ENCODE measurements around the gene MTMR10. TPM values are rescaled to one million over a fixed set of nuclear protein-coding genes. Genes with fewer than 3 reads are reported as not detected.

Gene MTMR10
- total RNA-seq, 1 donor from 2014 or later: 74.9 TPM

DNA sequence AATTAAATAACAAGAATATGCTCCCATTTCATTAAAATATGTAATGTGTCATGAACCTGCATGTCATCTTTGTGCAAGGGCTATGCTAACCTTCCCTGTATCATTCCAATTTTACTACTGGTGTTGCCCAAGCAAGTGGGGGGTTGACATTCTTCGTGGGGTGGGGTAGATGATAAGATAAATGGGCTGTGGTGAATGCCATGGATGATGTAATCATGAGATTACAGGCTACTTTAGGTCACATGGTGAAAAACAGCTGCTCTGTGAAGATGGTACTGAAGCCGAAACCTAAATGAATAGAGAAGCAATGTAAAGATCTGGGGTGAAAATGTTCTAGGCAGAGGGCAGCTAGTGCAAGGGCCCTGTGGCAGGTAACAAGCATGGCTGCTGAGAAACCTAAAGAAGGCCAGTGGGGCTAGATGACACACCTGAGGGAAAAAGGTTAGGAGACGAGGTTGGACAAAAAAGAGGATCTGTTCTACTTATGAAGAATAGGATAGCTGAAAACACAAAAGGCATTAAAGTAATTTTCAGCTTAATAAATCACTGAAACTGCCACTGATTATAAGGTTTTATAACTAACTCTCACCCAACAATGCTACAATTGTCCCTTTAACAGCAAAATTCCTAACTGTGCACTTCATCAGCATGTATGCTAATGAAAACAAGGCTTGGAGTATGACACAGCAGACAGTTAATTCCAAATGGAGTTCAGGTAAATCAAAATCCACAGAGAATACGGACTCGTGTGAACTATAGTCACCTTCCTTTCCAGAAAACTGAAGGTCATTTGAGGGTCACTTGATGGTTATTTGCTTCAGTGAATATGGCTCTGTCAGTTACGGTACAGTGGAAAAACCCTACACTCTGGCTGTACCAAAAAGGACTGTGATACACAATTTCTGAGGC is 35.0 kb downstream of the MTMR10 start:
- no peak for DNase-seq (ENCODE audit: low spot score)

- DNase-seq (ENCODE audit: low spot score): no peak
Measured at GRCh38 chr15:30954674-30955073, 36.8 kb downstream of the MTMR10 start.

GRCh38 chr15:30953731-30954378 is 37.6 kb downstream of the MTMR10 start:
- DNase-seq (ENCODE audit: low spot score): no peak

GRCh38 chr15:30953183-30953582 is 38.2 kb downstream of the MTMR10 start:
- DNase-seq (ENCODE audit: low spot score): no peak

DNA sequence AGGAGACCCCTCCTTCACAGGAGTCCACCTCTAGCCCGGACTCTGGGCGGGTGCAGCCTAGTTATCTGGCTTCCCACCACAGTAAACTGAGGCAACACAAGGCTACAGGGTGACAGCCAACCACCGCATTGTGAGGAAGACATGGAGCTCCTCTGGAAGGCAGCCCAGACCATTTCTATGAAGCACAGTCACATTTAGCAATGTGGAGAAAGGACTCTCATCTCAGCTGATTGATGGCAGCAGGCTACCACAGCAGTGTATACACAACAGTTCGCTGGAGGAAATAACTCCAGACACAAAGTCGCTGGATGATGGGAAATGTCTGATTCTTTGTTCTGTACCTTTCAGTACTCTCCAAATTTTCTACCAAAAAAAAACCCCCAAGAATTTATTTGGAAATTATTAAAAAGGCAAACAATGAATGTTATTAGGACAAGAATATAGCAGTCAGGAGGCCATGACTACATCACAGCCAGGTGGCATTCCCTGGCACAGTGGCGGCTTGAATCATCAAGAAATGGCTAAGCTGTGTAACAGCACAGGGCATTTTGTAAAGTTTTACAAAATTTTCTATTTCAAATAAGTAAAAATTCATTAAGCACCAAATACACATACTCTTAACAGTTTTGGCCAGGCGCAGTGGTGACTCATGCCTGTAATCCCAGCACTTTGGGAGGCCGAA is 47.6 kb downstream of the MTMR10 start:
- DNase-seq (ENCODE audit: low spot score): no peak

DNA sequence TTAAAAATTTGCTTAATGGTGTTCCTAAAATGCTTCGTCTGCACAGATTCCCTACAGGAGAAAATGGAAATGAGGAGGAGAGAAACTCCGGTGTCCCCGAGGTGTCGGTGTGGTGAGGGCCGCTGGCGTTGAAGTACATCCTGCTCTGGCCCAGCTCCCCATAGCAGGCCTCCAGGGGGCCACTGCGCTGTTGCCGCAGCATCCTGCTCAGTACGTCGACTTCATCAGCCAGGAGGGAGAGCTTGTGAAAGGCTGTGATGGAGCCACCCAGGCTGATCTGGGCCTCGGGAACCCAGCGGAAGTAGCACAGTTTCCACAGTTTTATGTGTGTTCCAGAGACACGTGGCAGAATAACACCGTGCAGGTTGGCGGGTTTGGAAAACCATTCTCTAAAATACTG is 49.9 kb downstream of the MTMR10 start:
- DNase-seq (ENCODE audit: low spot score): no peak

GRCh38 chr15:30940359-30940758 is 51.1 kb downstream of the MTMR10 start:
- no peak for DNase-seq (ENCODE audit: low spot score)

- no peak for DNase-seq (ENCODE audit: low spot score)
Measured at GRCh38 chr15:30939161-30939560, 52.3 kb downstream of the MTMR10 start.

DNA sequence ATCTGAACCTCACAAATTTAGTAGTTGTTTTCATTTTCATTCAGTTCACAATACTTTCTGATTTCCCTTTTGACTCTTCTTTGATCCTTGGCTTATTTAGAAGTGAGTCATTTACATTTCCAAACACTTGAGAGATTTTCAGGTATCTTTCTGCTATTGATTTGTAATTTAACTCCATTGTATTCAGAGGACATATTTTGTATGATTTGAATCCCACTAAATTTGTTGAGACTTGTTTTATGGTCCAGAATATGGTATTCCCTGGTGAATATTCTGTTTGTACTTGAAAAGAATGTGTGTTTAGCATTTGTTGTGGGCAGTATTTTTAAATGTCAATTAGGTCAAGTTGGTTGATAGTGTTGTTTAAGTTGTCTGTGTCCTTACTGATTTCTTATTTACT is 58.1 kb downstream of the MTMR10 start:
- DNase-seq (ENCODE audit: low spot score): no peak

DNA sequence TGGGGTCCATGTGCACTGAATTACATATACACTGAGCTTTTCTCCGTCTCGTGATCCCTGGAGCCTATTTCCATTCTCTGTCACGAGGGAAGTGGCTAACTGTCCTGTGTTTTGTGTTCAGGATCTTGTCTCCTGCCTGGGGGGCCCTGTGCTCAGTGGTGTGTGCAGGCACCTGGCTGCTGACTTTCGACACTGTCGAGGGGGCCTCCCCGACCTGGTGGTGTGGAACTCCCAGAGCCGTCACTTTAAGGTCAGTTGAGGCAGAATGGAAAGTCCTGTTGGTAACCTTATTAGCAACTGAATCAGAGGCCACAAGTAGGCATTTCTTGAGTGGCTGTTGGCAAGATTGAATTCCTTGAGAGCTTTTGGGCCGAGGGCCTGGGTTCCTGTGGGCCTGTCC is 61.0 kb downstream of the MTMR10 start:
- DNase-seq (ENCODE audit: low spot score): no peak

DNA sequence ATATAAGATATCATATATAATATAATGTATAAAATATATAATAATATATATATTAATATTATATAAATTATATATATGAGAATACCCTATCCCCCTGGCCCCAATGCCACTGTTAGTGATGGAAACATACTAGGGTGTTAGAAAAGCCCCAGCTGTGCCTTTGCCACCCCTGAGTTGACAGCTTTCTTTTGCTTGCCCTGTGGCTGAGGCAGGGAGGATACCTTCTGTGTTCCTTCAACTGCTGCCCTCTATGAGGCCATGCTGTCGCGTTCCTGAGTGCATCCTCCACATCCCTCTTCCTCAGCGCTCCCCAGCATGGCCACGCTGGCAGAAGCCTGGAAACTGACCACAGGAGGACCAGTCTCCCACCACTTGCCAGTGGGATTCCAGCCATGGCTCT is 61.4 kb downstream of the MTMR10 start:
- no peak for DNase-seq (ENCODE audit: low spot score)

GRCh38 chr15:30929064-30929669 is 62.3 kb downstream of the MTMR10 start:
- no peak for DNase-seq (ENCODE audit: low spot score)

- no peak for DNase-seq (ENCODE audit: low spot score)
Measured at GRCh38 chr15:30928076-30928475, 63.4 kb downstream of the MTMR10 start.

GRCh38 chr15:30927148-30927761 is 64.2 kb downstream of the MTMR10 start:
- no peak for DNase-seq (ENCODE audit: low spot score)

- DNase-seq (ENCODE audit: low spot score): no peak
Measured at GRCh38 chr15:30926161-30926560, 65.3 kb downstream of the MTMR10 start.

DNA sequence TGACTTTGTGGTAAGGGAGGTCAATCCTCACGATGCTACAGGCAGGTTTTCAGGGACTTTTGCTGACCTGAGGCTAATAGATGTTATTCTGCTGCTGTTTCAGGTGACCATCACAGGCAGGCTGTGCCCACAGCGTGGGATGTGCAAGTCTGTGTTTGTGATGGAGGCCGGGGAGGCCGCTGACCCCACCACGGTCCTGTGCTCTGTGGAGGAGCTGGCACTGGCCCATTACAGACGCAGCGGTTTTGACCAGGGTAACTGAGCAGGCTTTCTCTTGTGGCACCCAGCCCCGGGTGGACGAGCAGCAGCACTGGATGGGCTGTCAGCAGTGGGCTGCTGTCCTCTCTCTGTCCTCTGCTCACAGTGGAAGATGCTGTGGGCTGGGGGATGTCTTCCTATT is 65.7 kb downstream of the MTMR10 start:
- DNase-seq (ENCODE audit: low spot score): no peak

DNA sequence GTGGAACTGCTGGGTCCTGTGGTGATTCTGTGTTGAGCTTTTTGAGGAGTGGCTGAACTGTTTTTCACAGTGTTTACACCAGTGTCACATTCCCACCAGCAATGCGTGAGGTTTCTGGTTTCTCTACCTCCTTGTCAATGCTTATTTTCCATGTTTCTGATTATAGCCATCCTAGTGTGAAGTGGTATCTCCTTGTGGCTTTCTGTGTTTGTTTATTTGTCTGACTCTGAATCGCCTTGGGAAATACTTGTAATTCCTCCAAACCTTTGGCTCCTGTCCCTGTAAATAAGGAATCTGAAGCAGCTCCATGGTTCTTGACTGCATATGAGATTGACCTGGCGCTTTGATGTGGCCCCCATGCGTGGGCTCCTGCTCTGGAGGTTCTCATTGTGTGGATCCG is 67.1 kb downstream of the MTMR10 start:
- DNase-seq (ENCODE audit: low spot score): no peak

DNA sequence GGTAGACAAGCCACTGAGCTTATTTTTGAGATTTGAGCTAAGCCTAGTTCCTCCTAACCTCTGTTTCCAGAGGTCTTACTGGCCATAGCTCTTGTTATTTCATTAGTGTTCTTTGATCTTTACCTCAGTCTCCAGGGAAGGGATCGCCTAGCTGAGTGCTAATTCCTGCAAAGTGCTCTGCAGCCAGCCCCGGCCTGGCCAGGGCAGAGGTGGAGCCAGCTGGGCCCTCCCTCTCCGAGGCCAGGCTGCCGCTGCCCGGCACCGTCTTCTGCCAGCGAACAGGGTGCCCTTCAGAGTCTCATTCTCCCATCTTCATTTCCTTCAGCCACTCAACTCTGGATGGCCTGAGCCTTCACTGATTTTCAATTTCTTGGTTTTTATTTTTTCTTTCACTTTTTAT is 68.0 kb downstream of the MTMR10 start:
- no peak for DNase-seq (ENCODE audit: low spot score)

- peak; percentile 14 for DNase-seq (ENCODE audit: low spot score)
Measured at GRCh38 chr15:30922480-30923311, 68.7 kb downstream of the MTMR10 start.

DNA sequence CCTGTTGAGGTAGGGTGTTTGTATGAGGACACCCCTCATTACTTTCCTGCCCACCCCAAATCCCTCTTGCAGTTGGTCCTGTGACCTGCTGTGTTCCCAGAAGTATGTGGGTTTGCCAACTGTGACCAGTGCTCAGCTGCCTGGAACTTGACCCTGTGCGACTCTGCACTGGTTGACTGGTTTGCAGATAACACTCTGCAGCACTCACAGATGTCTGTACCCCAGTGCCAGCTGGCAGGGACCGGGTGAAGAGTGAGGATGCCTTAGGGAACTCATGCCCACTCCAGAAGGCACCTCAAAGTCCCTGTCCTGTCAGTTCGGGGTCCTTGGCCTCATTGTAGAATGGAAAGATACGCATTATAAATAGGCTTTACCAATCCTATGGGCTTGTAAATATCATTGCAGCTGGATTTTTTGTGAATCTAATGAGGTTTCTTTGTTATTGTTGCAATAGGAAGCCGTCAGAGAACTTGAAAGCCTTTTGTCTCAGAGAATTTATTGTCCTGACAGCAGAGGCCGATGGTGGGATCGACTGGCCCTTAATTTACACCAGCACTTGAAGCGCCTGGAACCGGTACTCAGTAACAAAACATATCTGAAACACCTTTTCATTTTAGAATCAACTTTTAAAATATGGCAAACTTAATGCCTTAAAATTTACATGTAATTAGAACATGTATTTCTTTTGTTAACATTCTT is 69.5 kb downstream of the MTMR10 start:
- DNase-seq (ENCODE audit: low spot score): no peak

Measured in umbilical cord (tissue), 2 donors.